T-cell (primary cell): Measurements from ENCODE around the gene HECA. TPM values are rescaled to one million over a fixed set of nuclear protein-coding genes. Genes with fewer than 3 reads are reported as not detected.
A peak's percentile ranks its signal among the peaks of the same experiment; 100 is the strongest.

ENCODE experiments used
- ATAC-seq, 4 experiments: fragments of 200-7000 bp in 3 of 4; fragments of 150-1000 bp in 1 of 4; cut with Tn5 transposase; replicated peaks in 1 of 4; 1 replicate in 3 of 4; 2 replicates in 1 of 4; pipeline ENCODE4 v1.10.0; 2021; ENCODE audit warnings: moderate library complexity in 3 of 4, mild to moderate bottlenecking in 2 of 4, moderate number of reproducible peaks in 1 of 4
- CTCF ChIA-PET, 2 donors: fragments of 300-600 bp; sonication (Branson Sonifier 250); formaldehyde crosslinking; loops; one replicate each; lab custom pipeline; 2022; ENCODE audit warnings: antibody characterized with exemption in 2 of 2; lab: Charles Lee
- POLR2A ChIA-PET, 2 donors: fragments of 300-600 bp; sonication (Branson Sonifier 250); formaldehyde crosslinking; loops; one replicate each; lab custom pipeline; 2022; ENCODE audit warnings: antibody characterized with exemption in 2 of 2; lab: Charles Lee
- DNase-seq, 35 experiments: peaks; one replicate each; pipeline versions ENCODE4 v3.0.0 to v3.0.0-alpha.2; 2013 to 2023
- H3K27ac ChIP-seq: one replicate; pipeline ENCODE4 v1.5.1; 2013; ENCODE audit warnings: low read length
- H3K27me3 ChIP-seq, 2 experiments: replicated peaks in 1 of 2; 1 replicate in 1 of 2; 2 replicates in 1 of 2; pipeline versions ENCODE4 v1.6.1 to v1.7.0; 2013; ENCODE audit warnings: low read length in 1 of 2, mixed read lengths in 1 of 2; ENCODE audit not compliant: control insufficient read depth in 2 of 2, insufficient read depth in 2 of 2; ENCODE audit errors: extremely low read depth in 1 of 2
- H3K36me3 ChIP-seq, 2 donors: 1 replicate in 1 of 2; 2 replicates in 1 of 2; pipeline versions ENCODE4 v1.6.1 to v1.7.0; 2013; ENCODE audit warnings: low read length in 1 of 2; ENCODE audit not compliant: control insufficient read depth in 2 of 2, insufficient read depth in 1 of 2; ENCODE audit errors: extremely low read depth in 1 of 2
- H3K4me1 ChIP-seq, 2 experiments: 1 replicate in 1 of 2; 2 replicates in 1 of 2; pipeline versions ENCODE4 v1.6.1 to v1.7.0; 2013; ENCODE audit warnings: low read length in 2 of 2, mixed read lengths in 1 of 2; ENCODE audit not compliant: insufficient read depth in 2 of 2, control insufficient read depth in 1 of 2; ENCODE audit errors: extremely low read depth in 1 of 2
- H3K4me3 ChIP-seq, 2 donors: 1 replicate in 1 of 2; 2 replicates in 1 of 2; pipeline versions ENCODE4 v1.5.1 to v1.7.0; 2013; ENCODE audit warnings: mild to moderate bottlenecking in 2 of 2, low read length in 1 of 2, moderate library complexity in 1 of 2; ENCODE audit not compliant: control insufficient read depth in 1 of 2; ENCODE audit errors: extremely low read depth in 1 of 2
- H3K9me3 ChIP-seq: 2 replicates; pipeline ENCODE4 v1.7.0; 2013
- H3K27ac Mint-ChIP-seq, 2 donors: one replicate each; pipeline ENCODE4 v1.8.0; 2020 to 2021; ENCODE audit warnings: mild to moderate bottlenecking in 2 of 2, mixed read lengths in 2 of 2
- H3K27me3 Mint-ChIP-seq, 2 donors: one replicate each; pipeline ENCODE4 v1.8.0; 2021 to 2022; ENCODE audit warnings: mixed read lengths in 2 of 2
- H3K36me3 Mint-ChIP-seq: one replicate; pipeline ENCODE4 v1.8.0; 2021; ENCODE audit warnings: mixed read lengths
- H3K4me1 Mint-ChIP-seq, 3 donors: one replicate each; pipeline ENCODE4 v1.8.0; 2020 to 2022; ENCODE audit warnings: mixed read lengths in 3 of 3, mild to moderate bottlenecking in 1 of 3
- H3K4me3 Mint-ChIP-seq, 3 donors: one replicate each; pipeline ENCODE4 v1.8.0; 2020 to 2022; ENCODE audit warnings: mild to moderate bottlenecking in 3 of 3, mixed read lengths in 3 of 3, moderate library complexity in 3 of 3
- H3K9me3 Mint-ChIP-seq, 3 donors: one replicate each; pipeline ENCODE4 v1.8.0; 2020 to 2022; ENCODE audit warnings: mixed read lengths in 3 of 3
- WGBS: methylation state at CpG from one replicate; pipeline ENCODE4 v1.1.5; 2013; ENCODE audit warnings: missing lambda C conversion rate; ENCODE audit not compliant: insufficient coverage; 5-methylcytosine and 5-hydroxymethylcytosine counted together
- total RNA-seq, 35 experiments: library from RNA in 6 of 35; stranded (reverse) in 6 of 35; fragments of 120-200 nt in 1 of 35; gene quantifications; one replicate each; pipeline versions ENCODE4 v1.2.1 to v1.2.4 and lab custom pipeline; 2013 to 2026

Gene HECA
- total RNA-seq, 5 donors from 2014 or later (not counting 1 experiment from before 2014, with no cell fraction given) = 125 to 137 (median 131) TPM

- DNase-seq = peak in 1 of 35 experiments; percentile 62
- H3K4me3 ChIP-seq = no peak overlapping the region
Observed at GRCh38 chr6:139173172-139173571, 38.3 kb downstream of the HECA start.

GRCh38 chr6:139173822-139174221 is 38.9 kb downstream of the HECA start:
- WGBS = 13% methylated on average over 1 of the region's 1 CpG

More at GRCh38 chr6:139173172-139173571, 38.3 kb downstream of the HECA start:
- peak overlapping the region in 2 of 3 donors; percentile 30 to 60 for H3K4me3 Mint-ChIP-seq
- Histone ChIP-seq H3K9me3 (no peaks in the 10 kb centered on the region), H3K27ac (no peak overlapping the region), H3K27me3 (no peaks in the 10 kb centered on the region), H3K36me3 (peaks cover 0 to 71% of the 10 kb centered on the region in 2 donors), H3K4me1 (peaks cover 60 to 71% of the 10 kb centered on the region in 2 experiments)
- H3K9me3 Mint-ChIP-seq = no peaks in the 10 kb centered on the region
- no peaks in the 10 kb centered on the region for H3K27me3 Mint-ChIP-seq
- H3K36me3 Mint-ChIP-seq = peaks cover 70% of the 10 kb centered on the region
- ChIA-PET CTCF (interaction anchor here (0.8 to 3.2 kb wide), 4 partner anchors 12 to 98 kb away, joined by 3 to 9 read pairs (median 4); no protein-coding TSS in a partner anchor), POLR2A (interaction anchor here in 1 of 2 donors (1.1 kb wide), 1 partner anchor 9 kb away, joined by 3 read pairs; no protein-coding TSS in a partner anchor)
- ATAC-seq = peak; percentile 60 to 77 (median 72)
- no CpG with 5 or more reads among the region's 2 CpGs for WGBS
- peak overlapping the region; percentile 89 for H3K27ac Mint-ChIP-seq
- peaks cover 90 to 98% (median 91%) of the 10 kb centered on the region in 3 donors for H3K4me1 Mint-ChIP-seq

DNA sequence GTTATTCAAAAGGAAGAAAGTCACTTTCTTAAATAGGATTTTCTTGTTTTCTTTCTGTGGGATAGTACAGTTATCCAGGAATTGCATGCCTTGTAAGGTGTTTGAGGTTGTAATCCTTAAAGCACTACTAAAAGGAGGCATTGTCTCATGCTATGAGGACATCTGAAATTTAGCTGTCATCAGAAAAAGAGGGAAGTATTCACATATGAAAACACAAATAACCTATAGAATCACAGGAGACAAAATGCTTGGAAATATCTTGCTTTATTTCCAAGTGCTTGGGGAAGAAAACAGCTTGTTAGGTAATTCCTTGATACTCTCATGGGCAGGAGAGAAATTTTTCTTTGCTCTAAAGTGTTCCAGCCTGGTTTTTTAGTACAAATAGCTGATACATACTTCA is 40.1 kb downstream of the HECA start:
- peak overlapping the region; percentile 89 to 91 for H3K27ac Mint-ChIP-seq
- H3K27ac ChIP-seq = peak overlapping the region; percentile 47
- peaks cover 54 to 58% of the 10 kb centered on the region in 2 experiments for H3K4me1 ChIP-seq
- H3K4me3 Mint-ChIP-seq = peak overlapping the region; percentile 32 to 63 (median 49)
- H3K9me3 ChIP-seq = no peaks in the 10 kb centered on the region
- H3K4me1 Mint-ChIP-seq = peaks cover 87 to 91% (median 89%) of the 10 kb centered on the region in 3 donors
- no peak for ATAC-seq
- H3K36me3 Mint-ChIP-seq = peaks cover 66% of the 10 kb centered on the region
- H3K36me3 ChIP-seq = peaks cover 0 to 73% of the 10 kb centered on the region in 2 donors
- POLR2A ChIA-PET = interaction anchor here in 1 of 2 donors (0.8 to 1.9 kb wide), 3 partner anchors 38 to 824 kb away, joined by 4 to 7 read pairs (median 6); partner anchors contain the start of gene CITED2
- H3K27me3 Mint-ChIP-seq = no peaks in the 10 kb centered on the region
- CTCF ChIA-PET = interaction anchor here in 1 of 2 donors (1.1 to 1.4 kb wide), 3 partner anchors 38 to 189 kb away, joined by 3 to 4 read pairs (median 3); no protein-coding TSS in a partner anchor
- H3K9me3 Mint-ChIP-seq = no peaks in the 10 kb centered on the region
- H3K4me3 ChIP-seq = no peak overlapping the region
- DNase-seq = no peak
- no peaks in the 10 kb centered on the region for H3K27me3 ChIP-seq

More at GRCh38 chr6:139173822-139174221, 38.9 kb downstream of the HECA start:
- H3K9me3 ChIP-seq = no peaks in the 10 kb centered on the region
- ATAC-seq = peak in 1 of 4 experiments; percentile 15
- Mint-ChIP-seq H3K36me3 (peaks cover 70% of the 10 kb centered on the region), H3K4me1 (peaks cover 89 to 95% (median 91%) of the 10 kb centered on the region in 3 donors), H3K27me3 (no peaks in the 10 kb centered on the region), H3K9me3 (no peaks in the 10 kb centered on the region), H3K27ac (peak overlapping the region; percentile 89), H3K4me3 (peak overlapping the region in 2 of 3 donors; percentile 30 to 60)
- no peak overlapping the region for H3K27ac ChIP-seq
- H3K27me3 ChIP-seq = no peaks in the 10 kb centered on the region
- H3K4me1 ChIP-seq = peaks cover 60 to 68% of the 10 kb centered on the region in 2 experiments
- no peak overlapping the region for H3K4me3 ChIP-seq
- CTCF ChIA-PET = interaction anchor here in 1 of 2 donors (0.8 to 3.2 kb wide), 5 partner anchors 37 to 191 kb away, joined by 3 to 9 read pairs (median 3); no protein-coding TSS in a partner anchor
- peaks cover 0 to 68% of the 10 kb centered on the region in 2 donors for H3K36me3 ChIP-seq
- DNase-seq = no peak
- POLR2A ChIA-PET = interaction anchor here (0.6 to 1.9 kb wide), 3 partner anchors 8 to 201 kb away, joined by 3 to 7 read pairs (median 6); partner anchors contain the start of gene CITED2 (in 1 of the 2)

- H3K4me1 ChIP-seq = peaks cover 51 to 53% of the 10 kb centered on the region in 2 experiments
- ChIA-PET POLR2A (interaction anchor here in 1 of 2 donors (0.8 to 1.9 kb wide), 3 partner anchors 38 to 825 kb away, joined by 4 to 7 read pairs (median 6); partner anchors contain the start of gene CITED2), CTCF (interaction anchor here in 1 of 2 donors (1.1 to 1.4 kb wide), 2 partner anchors 38 to 189 kb away, joined by 3 to 4 read pairs; no protein-coding TSS in a partner anchor)
- Mint-ChIP-seq H3K9me3 (no peaks in the 10 kb centered on the region), H3K27me3 (no peaks in the 10 kb centered on the region), H3K36me3 (peaks cover 67% of the 10 kb centered on the region), H3K27ac (peak overlapping the region; percentile 89 to 91), H3K4me3 (peak overlapping the region; percentile 32 to 63 (median 49)), H3K4me1 (peaks cover 86 to 89% (median 87%) of the 10 kb centered on the region in 3 donors)
- peaks cover 0 to 76% of the 10 kb centered on the region in 2 donors for H3K36me3 ChIP-seq
- WGBS = no CpG with 5 or more reads among the region's 4 CpGs
- H3K27me3 ChIP-seq = no peaks in the 10 kb centered on the region
- H3K4me3 ChIP-seq = no peak overlapping the region
- H3K9me3 ChIP-seq = no peaks in the 10 kb centered on the region
- no peak for DNase-seq
- H3K27ac ChIP-seq = peak overlapping the region; percentile 47
- ATAC-seq = peak; percentile 18 to 53 (median 33)
Observed at GRCh38 chr6:139175389-139175948, 40.6 kb downstream of the HECA start.

DNA sequence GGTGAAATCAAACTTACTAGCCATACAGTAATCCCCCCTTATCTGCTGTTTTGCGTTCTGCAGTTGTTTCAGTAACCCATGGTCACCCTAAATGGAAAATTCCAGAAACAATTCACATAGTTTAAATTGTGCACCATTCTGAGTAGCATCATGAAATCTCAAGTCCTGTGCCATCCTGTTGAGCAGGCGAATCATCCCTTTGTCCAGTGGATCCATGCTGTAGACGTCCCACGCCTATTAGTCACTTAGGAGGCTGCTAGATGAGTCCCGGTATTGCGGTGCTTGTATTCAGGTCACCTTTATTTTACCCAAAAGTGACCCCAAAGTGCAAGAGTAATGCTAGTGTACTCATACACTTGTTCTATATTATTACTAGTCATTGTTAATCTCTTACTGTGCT is 46.4 kb downstream of the HECA start:
- peak overlapping the region; percentile 43 to 53 for H3K27ac Mint-ChIP-seq
- no peaks in the 10 kb centered on the region for H3K27me3 ChIP-seq
- no peak overlapping the region for H3K4me3 ChIP-seq
- H3K36me3 ChIP-seq = peaks cover 0 to 52% of the 10 kb centered on the region in 2 donors
- H3K4me1 Mint-ChIP-seq = peaks cover 68 to 82% (median 82%) of the 10 kb centered on the region in 3 donors
- H3K4me3 Mint-ChIP-seq = no peak overlapping the region
- 100% methylated on average over 3 of the region's 6 CpGs for WGBS
- no peaks in the 10 kb centered on the region for H3K9me3 ChIP-seq
- no peaks in the 10 kb centered on the region for H3K9me3 Mint-ChIP-seq
- peaks cover 68% of the 10 kb centered on the region for H3K36me3 Mint-ChIP-seq
- no peak for DNase-seq
- ATAC-seq = no peak
- CTCF ChIA-PET = no interaction called here
- POLR2A ChIA-PET = interaction anchor here in 1 of 2 donors (0.6 kb wide), 1 partner anchor 175 kb away, joined by 3 read pairs; no protein-coding TSS in a partner anchor
- peaks cover 6 to 9% of the 10 kb centered on the region in 2 experiments for H3K4me1 ChIP-seq
- H3K27ac ChIP-seq = no peak overlapping the region
- H3K27me3 Mint-ChIP-seq = no peaks in the 10 kb centered on the region

DNA sequence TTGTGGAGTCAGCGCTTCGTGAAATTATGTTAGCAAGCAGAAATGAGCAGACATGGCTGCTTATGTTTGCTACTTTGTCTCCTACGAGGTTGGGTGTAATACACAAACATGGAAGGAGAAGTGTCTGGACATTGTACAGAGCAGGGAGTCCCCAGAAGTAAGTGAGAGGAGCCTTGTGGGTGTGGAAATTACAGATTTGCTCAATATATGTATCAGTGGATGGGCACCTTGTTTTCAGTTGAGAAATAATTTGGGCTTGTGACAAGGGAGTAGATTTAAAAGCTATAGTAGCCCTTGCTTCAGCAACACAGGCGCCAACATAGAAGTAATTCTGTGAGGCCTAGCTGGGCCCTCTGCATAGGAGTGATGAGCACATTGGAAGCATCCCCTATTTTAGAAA is 49.2 kb downstream of the HECA start:
- POLR2A ChIA-PET = interaction anchor here in 1 of 2 donors (0.6 kb wide), 1 partner anchor 96 kb away, joined by 10 read pairs; no protein-coding TSS in a partner anchor
- 89% methylated on average over 3 of the region's 4 CpGs for WGBS
- Mint-ChIP-seq H3K27me3 (no peaks in the 10 kb centered on the region), H3K4me3 (no peak overlapping the region), H3K36me3 (peaks cover 46% of the 10 kb centered on the region), H3K4me1 (peaks cover 51 to 76% (median 71%) of the 10 kb centered on the region in 3 donors), H3K27ac (peak overlapping the region; percentile 62 to 67), H3K9me3 (no peaks in the 10 kb centered on the region)
- Histone ChIP-seq H3K27me3 (no peaks in the 10 kb centered on the region), H3K9me3 (no peaks in the 10 kb centered on the region), H3K4me1 (no peaks in the 10 kb centered on the region), H3K4me3 (no peak overlapping the region), H3K36me3 (peaks cover 0 to 28% of the 10 kb centered on the region in 2 donors), H3K27ac (peak overlapping the region; percentile 8)
- ATAC-seq (peak in 2 of 4 experiments; percentile 11 to 20), DNase-seq (no peak)
- CTCF ChIA-PET = interaction anchor here in 1 of 2 donors (0.7 kb wide), 1 partner anchor 96 kb away, joined by 3 read pairs; no protein-coding TSS in a partner anchor
